Natural killer cell (primary cell): ENCODE measurements around the gene PLAC8. TPM values are rescaled to one million over a fixed set of nuclear protein-coding genes. Genes with fewer than 3 reads are reported as not detected.

Experiments used
- ATAC-seq, 3 donors: fragments of 150-1000 bp in 2 of 3; fragments of 200-7000 bp in 1 of 3; cut with Tn5 transposase; 1 replicate in 1 of 3; 2 replicates in 2 of 3; pipeline ENCODE4 v1.10.0; 2021; ENCODE audit warnings: mild to moderate bottlenecking in 2 of 3, moderate library complexity in 2 of 3
- DNase-seq, 2 donors: peaks; one replicate each; pipeline versions ENCODE4 v3.0.0 to v3.0.0-alpha.2; 2013 to 2021; ENCODE audit warnings: mixed read lengths in 1 of 2
- H3K27ac ChIP-seq: one replicate; pipeline ENCODE4 v1.5.1; 2013; ENCODE audit warnings: mild to moderate bottlenecking, low read length
- H3K27me3 ChIP-seq: one replicate; pipeline ENCODE4 v1.6.1; 2013; ENCODE audit warnings: low read length; ENCODE audit not compliant: control insufficient read depth, insufficient read depth
- H3K36me3 ChIP-seq: one replicate; pipeline ENCODE4 v1.6.1; 2013; ENCODE audit warnings: low read length; ENCODE audit not compliant: control insufficient read depth, insufficient read depth
- H3K4me1 ChIP-seq: one replicate; pipeline ENCODE4 v1.6.1; 2013; ENCODE audit warnings: low read length; ENCODE audit not compliant: control insufficient read depth, insufficient read depth
- H3K4me3 ChIP-seq: one replicate; pipeline ENCODE4 v1.5.1; 2013; ENCODE audit warnings: low read length
- H3K9me3 ChIP-seq: one replicate; pipeline ENCODE4 v1.6.1; 2013; ENCODE audit warnings: low read length; ENCODE audit not compliant: control insufficient read depth, insufficient read depth
- H3K27ac Mint-ChIP-seq, 2 donors: one replicate each; pipeline ENCODE4 v1.8.0; 2022; ENCODE audit warnings: mild to moderate bottlenecking in 2 of 2, mixed read lengths in 2 of 2, moderate library complexity in 1 of 2
- H3K27me3 Mint-ChIP-seq, 2 donors: one replicate each; pipeline ENCODE4 v1.8.0; 2022; ENCODE audit warnings: low read depth in 2 of 2, mixed read lengths in 2 of 2
- H3K36me3 Mint-ChIP-seq: one replicate; pipeline ENCODE4 v1.8.0; 2022; ENCODE audit warnings: mixed read lengths
- H3K4me1 Mint-ChIP-seq, 2 donors: one replicate each; pipeline ENCODE4 v1.8.0; 2022; ENCODE audit warnings: mixed read lengths in 2 of 2
- H3K4me3 Mint-ChIP-seq: one replicate; pipeline ENCODE4 v1.8.0; 2022; ENCODE audit warnings: mild to moderate bottlenecking, moderate library complexity, mixed read lengths
- H3K9me3 Mint-ChIP-seq, 2 donors: one replicate each; pipeline ENCODE4 v1.8.0; 2022; ENCODE audit warnings: mixed read lengths in 2 of 2
- WGBS: methylation state at CpG from one replicate; pipeline ENCODE4 v1.1.7; 2013; ENCODE audit warnings: missing lambda C conversion rate; ENCODE audit not compliant: insufficient coverage; 5-methylcytosine and 5-hydroxymethylcytosine counted together
- intact Hi-C: fragments of 100-400 bp; cut with micrococcal nuclease; formaldehyde crosslinking; loops from one replicate; pipeline ENCODE4 v1.14.2; 2022
- total RNA-seq, 4 donors: library from RNA; stranded (reverse); fragments of 120-200 nt in 1 of 4; gene quantifications; one replicate each; pipeline versions ENCODE4 v1.2.3 to v1.2.4, GENCODE V29; 2013 to 2022
- TF ChIP-seq, protein P1 (sequence below): fragments of 200-600 bp; IDR thresholded peaks from one replicate; pipeline ENCODE4 v1.8.0; 2022; ENCODE audit warnings: antibody characterized with exemption

Gene PLAC8
- total RNA-seq, 3 donors from 2014 or later (not counting 1 experiment from before 2014, with no cell fraction given) = 684 to 889 (median 821) TPM

DNA sequence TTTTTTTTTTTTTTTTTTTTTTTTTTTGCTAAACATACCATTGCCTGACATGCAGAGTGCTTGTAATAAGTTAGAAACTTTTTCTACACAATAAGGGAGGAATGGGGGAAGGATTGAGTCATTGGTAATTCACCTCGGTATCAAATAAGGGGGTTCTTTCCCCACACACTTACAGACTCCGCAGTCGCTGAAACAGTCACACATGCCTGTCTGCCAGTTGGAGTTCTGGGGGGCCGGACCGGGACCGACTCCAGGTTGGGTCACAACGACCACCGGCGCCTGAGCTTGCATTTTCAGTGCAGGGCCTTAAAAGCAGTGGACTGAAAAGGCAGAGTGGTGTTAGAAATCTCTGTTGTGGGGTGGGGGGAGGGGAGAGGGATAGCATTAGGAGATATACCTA, 6.9 kb downstream of the PLAC8 start:
- 48% methylated on average over 8 of the region's 9 CpGs for WGBS
- Mint-ChIP-seq H3K36me3 (peaks cover 29% of the 10 kb centered on the region), H3K4me1 (peaks cover 60 to 64% of the 10 kb centered on the region in 2 donors), H3K4me3 (peak overlapping the region; percentile 81), H3K27me3 (no peaks in the 10 kb centered on the region), H3K9me3 (no peaks in the 10 kb centered on the region), H3K27ac (peak overlapping the region; percentile 96 to 98)
- ATAC-seq (peak in 1 of 3 donors; percentile 27), DNase-seq (peak; percentile 37 to 62)
- Histone ChIP-seq H3K9me3 (no peaks in the 10 kb centered on the region), H3K27ac (peak overlapping the region; percentile 67), H3K4me1 (peaks cover 57% of the 10 kb centered on the region), H3K27me3 (no peaks in the 10 kb centered on the region), H3K36me3 (peaks cover 62% of the 10 kb centered on the region), H3K4me3 (peak overlapping the region; percentile 19)
- TF ChIP-seq, protein P1, sequence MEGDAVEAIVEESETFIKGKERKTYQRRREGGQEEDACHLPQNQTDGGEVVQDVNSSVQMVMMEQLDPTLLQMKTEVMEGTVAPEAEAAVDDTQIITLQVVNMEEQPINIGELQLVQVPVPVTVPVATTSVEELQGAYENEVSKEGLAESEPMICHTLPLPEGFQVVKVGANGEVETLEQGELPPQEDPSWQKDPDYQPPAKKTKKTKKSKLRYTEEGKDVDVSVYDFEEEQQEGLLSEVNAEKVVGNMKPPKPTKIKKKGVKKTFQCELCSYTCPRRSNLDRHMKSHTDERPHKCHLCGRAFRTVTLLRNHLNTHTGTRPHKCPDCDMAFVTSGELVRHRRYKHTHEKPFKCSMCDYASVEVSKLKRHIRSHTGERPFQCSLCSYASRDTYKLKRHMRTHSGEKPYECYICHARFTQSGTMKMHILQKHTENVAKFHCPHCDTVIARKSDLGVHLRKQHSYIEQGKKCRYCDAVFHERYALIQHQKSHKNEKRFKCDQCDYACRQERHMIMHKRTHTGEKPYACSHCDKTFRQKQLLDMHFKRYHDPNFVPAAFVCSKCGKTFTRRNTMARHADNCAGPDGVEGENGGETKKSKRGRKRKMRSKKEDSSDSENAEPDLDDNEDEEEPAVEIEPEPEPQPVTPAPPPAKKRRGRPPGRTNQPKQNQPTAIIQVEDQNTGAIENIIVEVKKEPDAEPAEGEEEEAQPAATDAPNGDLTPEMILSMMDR = no peak
- intact Hi-C loops = loop anchor here (10.0 kb wide), 1 partner anchor 73 kb away; the partner anchor contains the start of gene COPS4

DNA sequence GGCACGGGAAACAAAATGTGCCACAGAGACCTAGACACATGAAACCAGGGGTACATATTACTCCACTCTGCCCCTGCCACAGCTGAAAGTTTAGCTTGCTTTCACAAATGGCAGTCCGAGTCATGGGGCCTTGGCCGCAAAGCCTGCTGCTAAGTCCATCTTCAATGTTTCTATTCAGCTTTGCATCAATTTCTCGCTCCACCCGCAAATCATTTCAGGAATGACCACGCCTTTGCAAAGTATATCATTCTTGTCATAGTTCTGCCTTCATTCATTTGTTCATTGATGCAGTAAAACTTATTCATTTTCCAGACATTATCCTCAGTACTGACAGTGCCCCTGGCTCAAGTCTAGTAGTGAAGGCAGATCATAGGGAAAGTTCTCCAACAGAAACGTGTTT, 9.5 kb downstream of the PLAC8 start:
- TF ChIP-seq, protein P1 = no peak
- Histone ChIP-seq H3K4me1 (peaks cover 68% of the 10 kb centered on the region), H3K27ac (peak overlapping the region; percentile 67), H3K4me3 (no peak overlapping the region), H3K27me3 (no peaks in the 10 kb centered on the region), H3K9me3 (no peaks in the 10 kb centered on the region), H3K36me3 (peaks cover 83% of the 10 kb centered on the region)
- no peaks in the 10 kb centered on the region for H3K9me3 Mint-ChIP-seq
- peaks cover 55% of the 10 kb centered on the region for H3K36me3 Mint-ChIP-seq
- intact Hi-C loops = loop anchor here (10.0 kb wide), 1 partner anchor 70 kb away; the partner anchor contains the start of gene COPS4
- no peak for ATAC-seq
- peaks cover 65 to 71% of the 10 kb centered on the region in 2 donors for H3K4me1 Mint-ChIP-seq
- DNase-seq = no peak
- 82% methylated on average over 7 of the region's 7 CpGs for WGBS
- peak overlapping the region; percentile 96 to 98 for H3K27ac Mint-ChIP-seq
- no peaks in the 10 kb centered on the region for H3K27me3 Mint-ChIP-seq
- H3K4me3 Mint-ChIP-seq = peak overlapping the region; percentile 69

- Mint-ChIP-seq H3K27me3 (no peaks in the 10 kb centered on the region), H3K9me3 (no peaks in the 10 kb centered on the region), H3K27ac (peak overlapping the region; percentile 96 to 98), H3K36me3 (peaks cover 85% of the 10 kb centered on the region), H3K4me1 (peaks cover 86 to 88% of the 10 kb centered on the region in 2 donors), H3K4me3 (peak overlapping the region; percentile 65)
- Histone ChIP-seq H3K27me3 (no peaks in the 10 kb centered on the region), H3K27ac (peak overlapping the region; percentile 29), H3K9me3 (no peaks in the 10 kb centered on the region), H3K4me1 (peaks cover 45% of the 10 kb centered on the region), H3K36me3 (peaks cover 98% of the 10 kb centered on the region), H3K4me3 (no peak overlapping the region)
- TF ChIP-seq, protein P1 = no peak
- no peak for DNase-seq
- ATAC-seq = peak in 1 of 3 donors; percentile 21
- WGBS = no CpG with 5 or more reads among the region's 2 CpGs
- intact Hi-C loops = no loop called here
Observed at GRCh38 chr4:83096397-83096796, 18.1 kb downstream of the PLAC8 start.

- 92% methylated on average over 6 of the region's 6 CpGs for WGBS
- intact Hi-C loops = no loop called here
- Mint-ChIP-seq H3K4me1 (peaks cover 84 to 86% of the 10 kb centered on the region in 2 donors), H3K9me3 (no peaks in the 10 kb centered on the region), H3K27me3 (no peaks in the 10 kb centered on the region), H3K4me3 (peak overlapping the region; percentile 17), H3K27ac (peak overlapping the region; percentile 96 to 98), H3K36me3 (peaks cover 81% of the 10 kb centered on the region)
- ATAC-seq = no peak
- no peaks in the 10 kb centered on the region for H3K9me3 ChIP-seq
- H3K4me3 ChIP-seq = no peak overlapping the region
- DNase-seq = no peak
- TF ChIP-seq, protein P1 = no peak
- H3K4me1 ChIP-seq = peaks cover 23% of the 10 kb centered on the region
- no peaks in the 10 kb centered on the region for H3K27me3 ChIP-seq
- peaks cover 99% of the 10 kb centered on the region for H3K36me3 ChIP-seq
- peak overlapping the region; percentile 11 for H3K27ac ChIP-seq
Observed at GRCh38 chr4:83093060-83093640, 21.4 kb downstream of the PLAC8 start.
